Panc1 (cell line): ENCODE results near the gene FBXO45. TPM values are rescaled to one million over a fixed set of nuclear protein-coding genes. Genes with fewer than 3 reads are reported as not detected.

ENCODE experiments used
- ATAC-seq: fragments of 200-7000 bp; cut with Tn5 transposase; 2 replicates; pipeline ENCODE4 v1.9.1; 2020; ENCODE audit warnings: mild to moderate bottlenecking, moderate library complexity
- BruUV-seq: library from RNA; stranded (reverse); fragments of 400-500 nt; replicated peaks from 2 replicates; lab custom pipeline; 2021; lab: Mats Ljungman, UMichigan
- CTCF ChIA-PET: fragments of 300-600 bp; sonication (Branson Sonifier 250); formaldehyde crosslinking; loops from one replicate; lab custom pipeline; 2022; ENCODE audit warnings: antibody characterized with exemption; lab: Charles Lee
- POLR2A ChIA-PET: fragments of 300-600 bp; sonication (Branson Sonifier 250); formaldehyde crosslinking; loops from one replicate; lab custom pipeline; 2022; ENCODE audit warnings: antibody characterized with exemption; lab: Charles Lee
- DNase-seq: peaks from one replicate; pipeline ENCODE4 v3.0.0-alpha.2; 2010; ENCODE audit warnings: low read depth, low spot score
- H3K27ac ChIP-seq: 2 replicates; pipeline ENCODE4 v1.5.1; 2011; ENCODE audit warnings: mild to moderate bottlenecking, low read length, inconsistent platforms
- H3K27me3 ChIP-seq: fragments of 200-500 bp; sonication (Bioruptor generic); 2 replicates; pipeline ENCODE4 v1.6.0; 2014; ENCODE audit warnings: low read length, inconsistent platforms; ENCODE audit not compliant: control insufficient read depth, insufficient read depth
- H3K36me3 ChIP-seq: fragments of 200-500 bp; sonication (Bioruptor generic); 2 replicates; pipeline ENCODE4 v1.5.1; 2014; ENCODE audit warnings: inconsistent platforms, mild to moderate bottlenecking, low read length, moderate library complexity; ENCODE audit not compliant: control insufficient read depth, insufficient read depth
- H3K4me1 ChIP-seq: 2 replicates; pipeline ENCODE4 v1.5.1; 2011; ENCODE audit warnings: inconsistent platforms, mild to moderate bottlenecking, low read length, moderate library complexity; ENCODE audit not compliant: control insufficient read depth, insufficient read depth
- H3K4me3 ChIP-seq, 2 experiments: 2 replicates each; pipeline ENCODE4 v1.5.1; 2011 to 2012; ENCODE audit warnings: low read depth in 2 of 2, low read length in 2 of 2, mild to moderate bottlenecking in 2 of 2, inconsistent platforms in 1 of 2, moderate library complexity in 1 of 2
- H3K9me3 ChIP-seq: fragments of 200-500 bp; sonication (Bioruptor generic); 2 replicates; pipeline ENCODE4 v1.5.1; 2014; ENCODE audit warnings: low read depth, mild to moderate bottlenecking, inconsistent platforms, low read length, moderate library complexity; ENCODE audit not compliant: control insufficient read depth, insufficient read depth
- CTCF ChIP-seq: fragments of 450-650 bp; IDR thresholded peaks from 2 replicates; pipeline ENCODE4 v1.5.1; 2017; ENCODE audit warnings: mild to moderate bottlenecking
- POLR2AphosphoS5 ChIP-seq: IDR thresholded peaks from 2 replicates; pipeline ENCODE4 v1.6.1; 2012; ENCODE audit warnings: mild to moderate bottlenecking, low read depth, low read length, moderate library complexity
- REST ChIP-seq, 2 experiments: IDR thresholded peaks; 2 replicates each; pipeline ENCODE4 v1.6.1; 2011 to 2012; ENCODE audit warnings: low read depth in 2 of 2, control low read depth in 1 of 2, low read length in 1 of 2, mild to moderate bottlenecking in 1 of 2, moderate library complexity in 1 of 2; ENCODE audit not compliant: insufficient read depth in 1 of 2
- SIN3A ChIP-seq: IDR thresholded peaks from 2 replicates; pipeline ENCODE4 v1.6.1; 2012; ENCODE audit warnings: low read depth, mild to moderate bottlenecking, low read length, moderate library complexity, borderline replicate concordance; ENCODE audit not compliant: insufficient read depth
- TCF7L2 ChIP-seq: IDR thresholded peaks from 2 replicates; pipeline ENCODE4 v1.6.1; 2011; ENCODE audit warnings: mild to moderate bottlenecking, low read depth, low read length, inconsistent platforms
- in situ Hi-C: cut with HindIII; loops from 2 replicates; pipeline ENCODE4 v1.10.0; 2016; ENCODE audit warnings: low sequenced_read_pairs, low pct_unique_long_range_greater_than_20kb
- intact Hi-C: fragments of 100-400 bp; cut with micrococcal nuclease; formaldehyde crosslinking; loops from one replicate; pipeline ENCODE4 v1.10.0; 2022; ENCODE audit not compliant: unreplicated experiment
- total RNA-seq: library from RNA; stranded (reverse); gene quantifications from one replicate; pipeline ENCODE4 v1.2.1, GENCODE V29; 2021; ENCODE audit not compliant: unreplicated experiment

Gene FBXO45
- total RNA-seq, 1 experiment from 2014 or later: 21.6 TPM

- BruUV-seq: TSS peak; percentile 93
- TF ChIP-seq REST (IDR thresholded peaks at IDR 0.05; ENCODE audit: insufficient read depth in 1 of 2, low read depth in 2 of 2, low read length in 1 of 2): peak in 1 of 2 experiments; percentile 39; a peak in 2 of 4 replicates
- no peak; the same call in 1 of the 2 replicates for TF ChIP-seq CTCF
- TF ChIP-seq POLR2AphosphoS5: peak; percentile 86
- 0 out of 2 replicates have a peak, but pooled peaks have one; percentile 17 for TF ChIP-seq TCF7L2
- TF ChIP-seq SIN3A: 0 out of 2 replicates have a peak, but pooled peaks have one; percentile 42
- Histone ChIP-seq H3K9me3 (no peaks in the 10 kb centered on the region), H3K36me3 (no peaks in the 10 kb centered on the region), H3K27ac (peak overlapping the region; percentile 94), H3K4me1 (peaks cover 31% of the 10 kb centered on the region), H3K27me3 (no peaks in the 10 kb centered on the region), H3K4me3 (peak overlapping the region; percentile 56 to 88)
- ChIA-PET POLR2A (interaction anchor here (0.6 kb wide), 1 partner anchor 208 kb away, joined by 3 read pairs; no protein-coding TSS in a partner anchor), CTCF (interaction anchor here (0.6 kb wide), 1 partner anchor 40 kb away, joined by 3 read pairs; no protein-coding TSS in a partner anchor)
- in situ Hi-C loops (no loop called here), intact Hi-C loops (no loop called here)
- DNase-seq (no peak), ATAC-seq (peak; percentile 89)
Observed at GRCh38 chr3:196632046-196632751, 63.7 kb downstream of the FBXO45 start.

- no peaks in the 10 kb centered on the region for H3K9me3 ChIP-seq
- H3K27ac ChIP-seq: peak overlapping the region; percentile 94
- TF ChIP-seq CTCF (no peak), REST (IDR thresholded peaks at IDR 0.05; ENCODE audit: insufficient read depth in 1 of 2, low read depth in 2 of 2, low read length in 1 of 2) (peak; percentile 6 to 55; a peak in 1 of 4 replicates)
- POLR2A ChIA-PET: interaction anchor here (0.7 kb wide), 1 partner anchor 415 kb away, joined by 4 read pairs; no protein-coding TSS in a partner anchor
- no peaks in the 10 kb centered on the region for H3K27me3 ChIP-seq
- H3K4me1 ChIP-seq: peaks cover 17% of the 10 kb centered on the region
- H3K4me3 ChIP-seq: peak overlapping the region; percentile 56 to 88; a peak in 3 of 4 replicates
- DNase-seq: no peak
- BruUV-seq: TSS peak; percentile 96
- H3K36me3 ChIP-seq: no peaks in the 10 kb centered on the region
- in situ Hi-C loops (no loop called here), intact Hi-C loops (no loop called here)
- ATAC-seq: no peak
- CTCF ChIA-PET: interaction anchor here (0.6 to 0.8 kb wide), 2 partner anchors 24 to 1797 kb away, joined by 3 read pairs; no protein-coding TSS in a partner anchor
Observed at GRCh38 chr3:196633555-196634151, 65.2 kb downstream of the FBXO45 start.
